H1 (cell line): ENCODE results near the gene ACAD10.

Experiments
- CEBPB ChIP-seq: IDR thresholded peaks from 2 replicates; pipeline ENCODE4 v1.6.1; 2012; ENCODE audit warnings: low read depth, low read length
- CTCF ChIP-seq, 3 experiments: IDR thresholded peaks; 1 replicate in 2 of 3; 2 replicates in 1 of 3; pipeline versions ENCODE4 v1.5.1 to v1.6.1; 2011; ENCODE audit warnings: low read length in 3 of 3, mild to moderate bottlenecking in 3 of 3, inconsistent platforms in 2 of 3, low read depth in 1 of 3, moderate library complexity in 1 of 3; ENCODE audit not compliant: insufficient read depth in 1 of 3; ENCODE audit errors: control extremely low read depth in 1 of 3
- EP300 ChIP-seq, 2 experiments: IDR thresholded peaks; 1 replicate in 1 of 2; 2 replicates in 1 of 2; pipeline ENCODE4 v1.6.1; 2011 to 2012; ENCODE audit warnings: low read depth in 2 of 2, low read length in 2 of 2, mild to moderate bottlenecking in 2 of 2, borderline replicate concordance in 1 of 2, inconsistent platforms in 1 of 2, moderate library complexity in 1 of 2
- FOSL1 ChIP-seq: IDR thresholded peaks from 2 replicates; pipeline ENCODE4 v1.6.1; 2011; ENCODE audit warnings: mild to moderate bottlenecking, low read depth, low read length, moderate library complexity; ENCODE audit not compliant: insufficient read depth
- NANOG ChIP-seq: IDR thresholded peaks from 2 replicates; pipeline ENCODE4 v1.6.1; 2011; ENCODE audit warnings: low read length, low read depth, mild to moderate bottlenecking, inconsistent platforms; ENCODE audit not compliant: insufficient read depth, poor library complexity, severe bottlenecking
- TAF1 ChIP-seq: IDR thresholded peaks from 2 replicates; pipeline ENCODE4 v1.6.1; 2011; ENCODE audit warnings: mild to moderate bottlenecking, low read depth, low read length

- no peak for TF ChIP-seq TAF1
- no peak for TF ChIP-seq EP300 (IDR thresholded peaks at IDR 0.05; ENCODE audit: borderline replicate concordance in 1 of 2, low read depth in 2 of 2, low read length in 2 of 2)
- TF ChIP-seq CEBPB = no peak
- no peak for TF ChIP-seq CTCF (IDR thresholded peaks at IDR 0.05; ENCODE audit: control extremely low read depth in 1 of 3, insufficient read depth in 1 of 3, low read depth in 1 of 3, low read length in 3 of 3)
- no peak for TF ChIP-seq FOSL1
- TF ChIP-seq NANOG = no peak
Measured at GRCh38 chr12:111687952-111688351, 2.1 kb downstream of the ACAD10 start.
